GM21447 (cell line): Measurements from ENCODE around the gene KIAA0319L.

Source experiments
- ATAC-seq: cut with Tn5 transposase; IDR thresholded peaks from one replicate; pipeline ENCODE4 v1.9.1; 2021; ENCODE audit not compliant: unreplicated experiment

The KIAA0319L gene

GRCh38 chr1:35564037-35564883 is 7.1 kb upstream of the KIAA0319L start:
- ATAC-seq = peak; percentile 52

DNA sequence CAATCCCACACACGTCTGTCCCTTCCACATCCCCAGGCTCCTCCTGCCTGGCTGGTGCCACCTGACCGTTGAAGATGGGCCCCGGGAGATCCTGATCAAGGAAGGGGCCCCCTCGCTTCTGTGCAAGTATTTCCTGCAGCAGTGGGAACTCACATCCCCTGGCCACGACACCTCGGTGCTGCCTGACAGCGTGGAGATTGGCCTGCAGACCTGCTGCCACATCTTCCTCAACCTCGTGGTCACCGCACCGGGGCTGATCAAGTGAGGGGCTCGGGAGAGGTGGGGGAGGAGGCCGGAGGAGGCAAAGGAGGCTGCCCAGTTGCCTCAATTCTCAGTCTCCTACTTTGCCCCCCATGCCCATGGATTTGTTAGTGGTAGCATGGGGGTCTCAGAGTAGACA is 6.0 kb upstream of the KIAA0319L start:
- ATAC-seq = no peak

- no peak for ATAC-seq
Measured at GRCh38 chr1:35561972-35562680, 4.9 kb upstream of the KIAA0319L start.

- ATAC-seq = no peak
Measured at GRCh38 chr1:35561297-35561971, 4.2 kb upstream of the KIAA0319L start.

DNA sequence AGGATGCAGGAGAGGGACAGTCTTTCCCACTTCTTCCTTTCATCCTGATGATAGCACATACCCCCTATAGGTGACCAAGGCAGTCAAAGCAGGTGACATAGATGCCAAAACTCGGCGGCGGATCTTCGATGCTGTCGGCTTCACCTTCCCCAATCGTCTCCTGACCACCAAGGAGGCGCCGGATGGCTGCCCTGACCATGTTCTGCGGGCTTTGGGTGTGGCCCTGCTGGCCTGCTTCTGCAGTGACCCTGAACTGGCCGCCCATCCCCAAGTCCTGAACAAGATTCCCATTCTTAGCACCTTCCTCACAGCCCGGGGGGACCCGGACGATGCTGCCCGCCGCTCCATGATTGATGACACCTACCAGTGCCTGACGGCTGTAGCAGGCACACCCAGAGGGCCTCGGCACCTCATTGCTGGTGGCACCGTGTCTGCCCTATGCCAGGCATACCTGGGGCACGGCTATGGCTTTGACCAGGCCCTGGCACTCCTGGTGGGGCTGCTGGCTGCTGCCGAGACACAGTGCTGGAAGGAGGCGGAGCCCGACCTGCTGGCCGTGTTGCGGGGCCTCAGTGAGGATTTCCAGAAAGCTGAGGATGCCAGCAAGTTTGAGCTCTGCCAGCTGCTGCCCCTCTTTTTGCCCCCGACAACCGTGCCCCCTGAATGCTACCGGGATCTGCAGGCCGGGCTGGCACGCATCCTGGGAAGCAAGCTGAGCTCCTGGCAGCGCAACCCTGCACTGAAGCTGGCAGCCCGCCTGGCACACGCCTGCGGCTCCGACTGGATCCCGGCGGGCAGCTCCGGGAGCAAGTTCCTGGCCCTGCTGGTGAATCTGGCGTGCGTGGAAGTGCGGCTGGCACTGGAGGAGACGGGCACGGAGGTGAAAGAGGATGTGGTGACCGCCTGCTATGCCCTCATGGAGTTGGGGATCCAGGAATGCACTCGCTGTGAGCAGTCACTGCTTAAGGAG is 3.3 kb upstream of the KIAA0319L start:
- ATAC-seq = no peak

- ATAC-seq = no peak
Measured at GRCh38 chr1:35559317-35559944, 2.2 kb upstream of the KIAA0319L start.

GRCh38 chr1:35558374-35559316 is 1.4 kb upstream of the KIAA0319L start:
- no peak for ATAC-seq

GRCh38 chr1:35557611-35558373 is 589 bp upstream of the KIAA0319L start, which contains the start of gene NCDN:
Gene NCDN (plus strand): TSS chr1:35557799. CDS start chr1:35558191, 392 bp downstream.
- ATAC-seq = peak; percentile 85

DNA sequence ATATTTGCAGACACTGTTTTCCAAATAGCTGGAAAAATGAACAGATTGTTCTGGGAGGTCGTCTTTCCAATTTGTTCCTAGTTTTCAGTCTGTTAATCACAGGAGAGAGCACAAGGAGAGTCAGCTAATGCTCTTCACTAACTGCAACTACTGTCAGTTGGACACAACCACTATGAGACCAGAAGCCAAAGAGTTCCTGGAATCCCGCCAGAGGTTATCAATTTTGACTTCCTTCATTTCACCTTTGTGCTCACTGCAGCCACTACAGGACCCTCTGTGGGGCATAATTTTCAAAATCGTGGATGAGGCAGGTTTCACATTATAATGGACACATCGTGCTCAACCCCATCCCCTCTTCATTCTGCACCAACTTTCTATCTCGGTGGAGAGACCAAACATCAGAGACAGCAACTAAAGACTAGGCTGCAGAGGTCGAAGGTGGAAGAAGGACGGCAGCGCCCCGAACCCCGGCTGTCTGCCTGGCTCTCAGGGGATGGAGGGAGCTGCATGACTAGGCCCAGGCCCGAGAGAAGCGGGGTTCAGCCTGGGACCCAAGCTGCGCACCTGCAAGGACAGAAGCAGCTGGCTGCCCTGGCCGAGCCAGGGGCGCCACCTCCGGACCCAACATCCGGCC is 602 bp downstream of the KIAA0319L start:
- ATAC-seq = no peak

GRCh38 chr1:35555601-35556477 is 1.4 kb downstream of the KIAA0319L start:
- no peak for ATAC-seq

DNA sequence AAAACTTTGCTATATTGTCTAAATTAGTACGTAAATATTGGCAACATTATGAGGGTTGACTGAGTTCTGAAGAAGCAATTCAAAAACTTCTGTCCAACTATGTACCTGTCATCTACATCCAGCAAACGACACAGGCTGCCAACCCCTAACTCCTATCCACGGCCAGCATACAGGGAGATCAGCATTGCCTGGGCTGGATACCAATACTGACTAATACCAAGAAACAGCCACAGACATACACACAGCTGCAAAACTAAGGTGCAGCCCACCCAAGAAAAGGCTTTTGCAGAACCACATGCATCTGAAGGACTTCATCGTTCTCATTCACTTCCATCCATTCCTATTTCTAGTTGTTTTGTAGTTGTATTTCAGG is 2.0 kb downstream of the KIAA0319L start:
- ATAC-seq = no peak

- no peak for ATAC-seq
Measured at GRCh38 chr1:35554266-35555211, 2.7 kb downstream of the KIAA0319L start.

- no peak for ATAC-seq
Measured at GRCh38 chr1:35553851-35554250, 3.4 kb downstream of the KIAA0319L start.

GRCh38 chr1:35546614-35547013 is 10.6 kb downstream of the KIAA0319L start:
- no peak for ATAC-seq

GRCh38 chr1:35544976-35545375 is 12.2 kb downstream of the KIAA0319L start:
- ATAC-seq = no peak

DNA sequence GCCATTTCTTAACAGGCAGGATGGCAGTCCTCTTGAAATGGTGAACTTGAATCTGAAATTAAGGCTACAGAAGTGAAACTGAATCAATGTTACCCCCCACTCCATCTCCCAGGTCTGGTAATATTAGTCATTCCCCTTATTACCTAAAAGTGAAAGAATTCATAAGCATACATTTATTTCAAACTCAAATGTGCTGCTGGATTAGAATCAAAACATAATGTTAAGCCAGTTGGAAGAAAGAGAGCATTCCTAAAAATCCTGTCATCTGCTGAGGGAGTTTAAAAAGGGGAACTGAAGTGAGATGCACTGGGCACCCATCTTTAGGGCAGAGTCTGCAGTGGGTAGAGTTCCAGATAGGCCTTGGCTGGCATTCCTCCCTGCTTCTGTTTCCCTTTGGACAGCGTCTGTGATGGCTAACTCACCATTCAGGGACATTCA is 17.4 kb downstream of the KIAA0319L start:
- ATAC-seq = peak; percentile 36
